Lung (tissue), 13 donors: ENCODE measurements around the gene FMNL3. TPM values are rescaled to one million over a fixed set of nuclear protein-coding genes. Genes with fewer than 3 reads are reported as not detected.

ENCODE experiments used
- ATAC-seq: fragments of 200-7000 bp; cut with Tn5 transposase; one replicate; pipeline ENCODE4 v1.9.1; 2020; ENCODE audit warnings: moderate number of reproducible peaks; ENCODE audit not compliant: insufficient read depth, low FRiP score
- DNase-seq, 3 donors: peaks; one replicate each; pipeline ENCODE4 v3.0.0-alpha.2; 2013 to 2017
- H3K27ac ChIP-seq, 2 donors: one replicate each; pipeline ENCODE4 v1.5.1; 2013; ENCODE audit warnings: mild to moderate bottlenecking in 2 of 2, moderate library complexity in 2 of 2, control low read depth in 1 of 2, inconsistent platforms in 1 of 2, low read depth in 1 of 2, low read length in 1 of 2
- H3K27me3 ChIP-seq, 3 donors: one replicate each; pipeline ENCODE4 v1.5.1; 2013; ENCODE audit warnings: low read length in 2 of 3; ENCODE audit not compliant: control insufficient read depth in 3 of 3, insufficient read depth in 3 of 3
- H3K36me3 ChIP-seq, 4 donors: one replicate each; pipeline ENCODE4 v1.5.1; 2013; ENCODE audit warnings: low read length in 4 of 4, mild to moderate bottlenecking in 1 of 4, moderate library complexity in 1 of 4; ENCODE audit not compliant: control insufficient read depth in 4 of 4, insufficient read depth in 4 of 4
- H3K4me1 ChIP-seq, 5 donors: one replicate each; pipeline ENCODE4 v1.5.1; 2013; ENCODE audit warnings: low read length in 5 of 5, mild to moderate bottlenecking in 2 of 5, moderate library complexity in 1 of 5; ENCODE audit not compliant: control insufficient read depth in 5 of 5, insufficient read depth in 5 of 5
- H3K4me3 ChIP-seq: one replicate; pipeline ENCODE4 v1.5.1; 2013; ENCODE audit warnings: mild to moderate bottlenecking, control low read depth, moderate library complexity
- H3K9ac ChIP-seq, 2 donors: one replicate each; pipeline ENCODE4 v1.5.1; 2013; ENCODE audit warnings: low read length in 2 of 2, control low read depth in 1 of 2; ENCODE audit not compliant: insufficient read depth in 1 of 2
- H3K9me3 ChIP-seq, 4 donors: one replicate each; pipeline ENCODE4 v1.5.1; 2013; ENCODE audit warnings: low read length in 3 of 4, mild to moderate bottlenecking in 1 of 4, moderate library complexity in 1 of 4; ENCODE audit not compliant: control insufficient read depth in 4 of 4, insufficient read depth in 3 of 4
- WGBS, 2 donors: extraction: QIAGEN DNeasy Blood & Tissue Kit; methylation state at CpG; one replicate each; pipeline ENCODE4 v1.1.7; 2013; 5-methylcytosine and 5-hydroxymethylcytosine counted together
- polyA plus RNA-seq, 2 donors: library from polyadenylated mRNA; stranded (reverse); fragments of 200-250 nt; gene quantifications; one replicate each; pipeline ENCODE4 v1.2.1, GENCODE V29; 2013
- small RNA-seq: library from RNA; depleted of rRNA; stranded (forward); fragments of <200 nt; gene quantifications from one replicate; pipeline ENCODE3, GENCODE V24; 2014; ENCODE audit warnings: low replicate concordance
- total RNA-seq, 2 donors: library from RNA; depleted of rRNA in 1 of 2; stranded (reverse); fragments of >200 nt in 1 of 2; gene quantifications; one replicate each; pipeline ENCODE4 v1.2.1, GENCODE V29; 2014 to 2021
- TF ChIP-seq, protein P1 (sequence below): IDR thresholded peaks from 2 replicates; pipeline ENCODE4 v1.5.1; 2012; ENCODE audit warnings: mild to moderate bottlenecking; ENCODE audit errors: control extremely low read depth, extremely low read depth
- donor health status: control.
- donor health status: control.
- donor health status: Bipolar disorder and iron deficiency.
- donor health status: healthy.
- donor health status: DM: yes; HTN: yes; CAD: no.

FMNL3 gene
- total and polyA plus RNA-seq, 4 donors, result 11.5 to 51.2 (median 22.4) TPM

DNA sequence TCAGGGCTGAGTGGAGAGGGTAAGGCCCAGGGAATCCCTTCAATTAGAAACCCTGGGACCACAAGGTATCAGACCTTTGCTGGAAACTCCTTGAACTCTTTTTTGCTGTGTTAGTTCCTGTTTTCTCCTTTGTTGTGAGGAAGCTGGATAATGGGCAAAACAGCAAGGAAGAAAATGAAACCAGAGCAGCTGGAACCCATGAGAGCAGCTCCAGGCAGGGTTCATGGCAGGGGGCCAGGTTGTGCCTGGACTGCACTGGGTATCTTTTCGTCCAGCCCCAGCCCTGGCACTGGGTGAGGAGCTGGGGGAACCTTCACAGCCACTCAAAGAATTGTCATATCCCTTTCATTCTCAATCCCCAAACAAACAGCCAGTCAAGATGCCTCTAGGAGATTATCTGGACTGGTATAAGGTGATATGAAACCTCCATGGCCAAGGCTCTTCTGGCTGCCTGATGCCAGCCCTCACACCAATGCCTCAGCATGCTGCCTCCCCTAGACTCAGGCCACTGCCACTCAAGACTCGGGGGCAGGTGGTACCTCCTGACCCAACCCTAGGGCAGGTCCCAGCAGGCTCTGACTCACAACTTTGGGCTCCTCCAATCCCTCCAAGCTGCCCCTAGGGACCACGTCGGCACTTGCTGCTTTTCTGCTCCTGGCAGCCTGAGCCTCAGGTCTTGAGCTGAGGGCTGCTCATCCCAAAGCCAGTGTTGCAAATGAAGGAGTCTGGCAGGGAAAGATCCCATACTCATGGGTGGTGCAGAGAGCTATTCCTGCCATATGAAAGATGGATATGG, 118.3 kb downstream of the FMNL3 start:
- no peaks in the 10 kb centered on the region for H3K27me3 ChIP-seq
- no peak overlapping the region for H3K4me3 ChIP-seq
- peaks cover 0 to under 1% (median 0%) of the 10 kb centered on the region in 5 donors for H3K4me1 ChIP-seq
- 80 to 83% methylated on average over 4 of the region's 4 CpGs for WGBS, 2 donors
- TF ChIP-seq, protein P1, sequence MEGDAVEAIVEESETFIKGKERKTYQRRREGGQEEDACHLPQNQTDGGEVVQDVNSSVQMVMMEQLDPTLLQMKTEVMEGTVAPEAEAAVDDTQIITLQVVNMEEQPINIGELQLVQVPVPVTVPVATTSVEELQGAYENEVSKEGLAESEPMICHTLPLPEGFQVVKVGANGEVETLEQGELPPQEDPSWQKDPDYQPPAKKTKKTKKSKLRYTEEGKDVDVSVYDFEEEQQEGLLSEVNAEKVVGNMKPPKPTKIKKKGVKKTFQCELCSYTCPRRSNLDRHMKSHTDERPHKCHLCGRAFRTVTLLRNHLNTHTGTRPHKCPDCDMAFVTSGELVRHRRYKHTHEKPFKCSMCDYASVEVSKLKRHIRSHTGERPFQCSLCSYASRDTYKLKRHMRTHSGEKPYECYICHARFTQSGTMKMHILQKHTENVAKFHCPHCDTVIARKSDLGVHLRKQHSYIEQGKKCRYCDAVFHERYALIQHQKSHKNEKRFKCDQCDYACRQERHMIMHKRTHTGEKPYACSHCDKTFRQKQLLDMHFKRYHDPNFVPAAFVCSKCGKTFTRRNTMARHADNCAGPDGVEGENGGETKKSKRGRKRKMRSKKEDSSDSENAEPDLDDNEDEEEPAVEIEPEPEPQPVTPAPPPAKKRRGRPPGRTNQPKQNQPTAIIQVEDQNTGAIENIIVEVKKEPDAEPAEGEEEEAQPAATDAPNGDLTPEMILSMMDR, result no peak
- DNase-seq (no peak), ATAC-seq (no peak)
- H3K9ac ChIP-seq, result no peak overlapping the region
- peaks cover 0 to 3% (median 0%) of the 10 kb centered on the region in 4 donors for H3K9me3 ChIP-seq
- no peak overlapping the region for H3K27ac ChIP-seq
- peaks cover 0 to 13% (median 10%) of the 10 kb centered on the region in 4 donors for H3K36me3 ChIP-seq

GRCh38 chr12:49588281-49588680, 118.9 kb downstream of the FMNL3 start:
- H3K4me3 ChIP-seq, result no peak overlapping the region
- peaks cover 0 to 11% (median 11%) of the 10 kb centered on the region in 4 donors for H3K36me3 ChIP-seq
- DNase-seq, result no peak
- no peaks in the 10 kb centered on the region for H3K27me3 ChIP-seq
- H3K4me1 ChIP-seq, result peaks cover 0 to 6% (median 0%) of the 10 kb centered on the region in 5 donors
- TF ChIP-seq, protein P1, result no peak
- WGBS, 2 donors, result 86 to 90% methylated on average over 7 of the region's 7 CpGs
- peaks cover 0 to 3% (median 0%) of the 10 kb centered on the region in 4 donors for H3K9me3 ChIP-seq
- H3K9ac ChIP-seq, result no peak overlapping the region
- H3K27ac ChIP-seq, result no peak overlapping the region
- no peak for ATAC-seq

GRCh38 chr12:49587174-49587908, 119.9 kb downstream of the FMNL3 start:
- DNase-seq (peak in 1 of 3 donors; percentile 21), ATAC-seq (no peak)
- peaks cover 0 to 3% (median 0%) of the 10 kb centered on the region in 4 donors for H3K9me3 ChIP-seq
- peaks cover 0 to 11% (median 9%) of the 10 kb centered on the region in 4 donors for H3K36me3 ChIP-seq
- H3K4me1 ChIP-seq, result peaks cover 0 to 16% (median 6%) of the 10 kb centered on the region in 5 donors
- TF ChIP-seq, protein P1, result no peak
- no peak overlapping the region for H3K4me3 ChIP-seq
- WGBS, 2 donors, result 83 to 86% methylated on average over 11 of the region's 11 CpGs
- H3K27ac ChIP-seq, result no peak overlapping the region
- H3K9ac ChIP-seq, result no peak overlapping the region
- H3K27me3 ChIP-seq, result no peaks in the 10 kb centered on the region

Small RNAs within 50 kb of the gene (small RNA-seq; reads per million reads assigned to genes)
- gene AC020612.2 (not detected), gene HIGD1AP9 (not detected), gene POLR2KP1 (not detected), gene RNU6-834P (not detected)

Other genes starting within 250 kb of the FMNL3 start
- gene KCNH3, start 168.4 kb downstream of the FMNL3 start, total RNA-seq, result 1 to 10 TPM; 1.6 to 7.1 TPM
- 1 to 10 TPM; 1.1 to 1.6 TPM for gene KCNH3, start 168.4 kb downstream of the FMNL3 start, polyA plus RNA-seq
- gene MCRS1, start 139.3 kb downstream of the FMNL3 start, total RNA-seq, result 10 to 100 TPM; 35.6 to 55.8 TPM
- 10 to 100 TPM; 48.0 to 50.0 TPM for gene MCRS1, start 139.3 kb downstream of the FMNL3 start, polyA plus RNA-seq
- gene FAM186B, start 101.8 kb downstream of the FMNL3 start, total RNA-seq, result under 1 TPM; 0.54 to 0.80 TPM
- under 1 TPM; 0.17 to 0.31 TPM for gene FAM186B, start 101.8 kb downstream of the FMNL3 start, polyA plus RNA-seq
- gene PRPF40B, start 83.8 kb downstream of the FMNL3 start, total RNA-seq, result 10 to 100 TPM; 15.8 to 20.0 TPM
- 10 to 100 TPM; 10.0 to 18.3 TPM for gene PRPF40B, start 83.8 kb downstream of the FMNL3 start, polyA plus RNA-seq
- gene TMBIM6, start 34.2 kb upstream of the FMNL3 start, total RNA-seq, result 100 to 1,000 TPM; 555 to 661 TPM
- gene TMBIM6, start 34.2 kb upstream of the FMNL3 start, polyA plus RNA-seq, result 100 to 1,000 TPM; 231 to 415 TPM
- 10 to 100 TPM; 20.9 to 30.8 TPM for gene NCKAP5L, start 121.0 kb upstream of the FMNL3 start, total RNA-seq
- 10 to 100 TPM; 15.7 to 19.2 TPM for gene NCKAP5L, start 121.0 kb upstream of the FMNL3 start, polyA plus RNA-seq
- 1 to 10 TPM; 2.6 to 4.4 TPM for gene BCDIN3D, start 135.7 kb upstream of the FMNL3 start, total RNA-seq
- 1 to 10 TPM; 2.6 to 3.4 TPM for gene BCDIN3D, start 135.7 kb upstream of the FMNL3 start, polyA plus RNA-seq
- 1 to 10 TPM in 1 of 2 donors, under 1 TPM in 1; 0.57 to 1.4 TPM for gene FAIM2, start 196.5 kb upstream of the FMNL3 start, total RNA-seq
- gene FAIM2, start 196.5 kb upstream of the FMNL3 start, polyA plus RNA-seq, result under 1 TPM; 0.46 to 0.53 TPM
- gene AQP2, start 243.3 kb upstream of the FMNL3 start, total RNA-seq, result not detected
- not detected for gene AQP2, start 243.3 kb upstream of the FMNL3 start, polyA plus RNA-seq